ENCODE data around the gene OR5H2.
"Not testable (repeated sequence)": the region's sequence is repeated elsewhere in the genome, so short reads cannot be mapped to it uniquely, and the experiment has no call there.

OR5H2 gene

GRCh38 chr3:98282205-98282604 is at the start of gene OR5H2:
TSS of gene OR5H2 (plus strand) at chr3:98282505. CDS start at chr3:98282903, 398 bp downstream.
- no peak for DNase-seq

GRCh38 chr3:98233468-98233867 is 48.8 kb upstream of the OR5H2 start:
- DNase-seq, result no peak

- no peak for DNase-seq
Observed at GRCh38 chr3:98240131-98240530, 42.2 kb upstream of the OR5H2 start.

GRCh38 chr3:98242155-98242554 is 40.1 kb upstream of the OR5H2 start:
- no peak for DNase-seq

GRCh38 chr3:98243843-98244242 is 38.5 kb upstream of the OR5H2 start:
- no peak for DNase-seq

GRCh38 chr3:98246142-98246541 is 36.2 kb upstream of the OR5H2 start:
- DNase-seq, result no peak

- DNase-seq, result not testable (repeated sequence)
Observed at GRCh38 chr3:98256026-98256425, 26.3 kb upstream of the OR5H2 start.

GRCh38 chr3:98259707-98260106 is 22.6 kb upstream of the OR5H2 start:
- no peak for DNase-seq

- DNase-seq, result no peak
Observed at GRCh38 chr3:98262046-98262445, 20.3 kb upstream of the OR5H2 start.

- DNase-seq, result no peak
Observed at GRCh38 chr3:98263944-98264343, 18.4 kb upstream of the OR5H2 start, which contains the start of gene OR5H6. TSS of gene OR5H6 (plus strand) at chr3:98264244. CDS start at chr3:98264333, 89 bp downstream.

- DNase-seq, result no peak
Observed at GRCh38 chr3:98269846-98270245, 12.5 kb upstream of the OR5H2 start.

- DNase-seq, result no peak
Observed at GRCh38 chr3:98272126-98272525, 10.2 kb upstream of the OR5H2 start.

- DNase-seq, result no peak
Observed at GRCh38 chr3:98274914-98275313, 7.4 kb upstream of the OR5H2 start.

GRCh38 chr3:98290916-98291315 is 8.6 kb downstream of the OR5H2 start:
- DNase-seq, result no peak

- DNase-seq, result no peak
Observed at GRCh38 chr3:98291332-98291957, 9.1 kb downstream of the OR5H2 start.

GRCh38 chr3:98322101-98322500 is 39.8 kb downstream of the OR5H2 start:
- no peak for DNase-seq

- no peak for DNase-seq
Observed at GRCh38 chr3:98322686-98323085, 40.4 kb downstream of the OR5H2 start.

GRCh38 chr3:98323425-98323824 is 41.1 kb downstream of the OR5H2 start:
- DNase-seq, result no peak

GRCh38 chr3:98325055-98325454 is 42.8 kb downstream of the OR5H2 start:
- DNase-seq, result no peak

GRCh38 chr3:98326105-98326893 is 44.0 kb downstream of the OR5H2 start:
- no peak for DNase-seq

- DNase-seq, result no peak
Observed at GRCh38 chr3:98326945-98327344, 44.6 kb downstream of the OR5H2 start.

GRCh38 chr3:98328933-98329332 is 46.6 kb downstream of the OR5H2 start:
- no peak for DNase-seq

GRCh38 chr3:98329392-98330124 is 47.3 kb downstream of the OR5H2 start:
- peak; percentile 53 for DNase-seq

- no peak for DNase-seq
Observed at GRCh38 chr3:98331329-98331728, 49.0 kb downstream of the OR5H2 start.

Data from CD4-positive, alpha-beta T cell treated with Interleukin-10 for 1 hour (primary cell).